OCI-M2 (cell line): Measurements from ENCODE around the gene L3MBTL2.
"Not testable (repeated sequence)": the region's sequence is repeated elsewhere in the genome, so short reads cannot be mapped to it uniquely, and the experiment has no call there.

Source experiments
- DNase-seq: peaks from one replicate; lab custom pipeline; 2025; ENCODE audit not compliant: unreplicated experiment; lab: John Stamatoyannopoulos, UW

Gene L3MBTL2

DNA sequence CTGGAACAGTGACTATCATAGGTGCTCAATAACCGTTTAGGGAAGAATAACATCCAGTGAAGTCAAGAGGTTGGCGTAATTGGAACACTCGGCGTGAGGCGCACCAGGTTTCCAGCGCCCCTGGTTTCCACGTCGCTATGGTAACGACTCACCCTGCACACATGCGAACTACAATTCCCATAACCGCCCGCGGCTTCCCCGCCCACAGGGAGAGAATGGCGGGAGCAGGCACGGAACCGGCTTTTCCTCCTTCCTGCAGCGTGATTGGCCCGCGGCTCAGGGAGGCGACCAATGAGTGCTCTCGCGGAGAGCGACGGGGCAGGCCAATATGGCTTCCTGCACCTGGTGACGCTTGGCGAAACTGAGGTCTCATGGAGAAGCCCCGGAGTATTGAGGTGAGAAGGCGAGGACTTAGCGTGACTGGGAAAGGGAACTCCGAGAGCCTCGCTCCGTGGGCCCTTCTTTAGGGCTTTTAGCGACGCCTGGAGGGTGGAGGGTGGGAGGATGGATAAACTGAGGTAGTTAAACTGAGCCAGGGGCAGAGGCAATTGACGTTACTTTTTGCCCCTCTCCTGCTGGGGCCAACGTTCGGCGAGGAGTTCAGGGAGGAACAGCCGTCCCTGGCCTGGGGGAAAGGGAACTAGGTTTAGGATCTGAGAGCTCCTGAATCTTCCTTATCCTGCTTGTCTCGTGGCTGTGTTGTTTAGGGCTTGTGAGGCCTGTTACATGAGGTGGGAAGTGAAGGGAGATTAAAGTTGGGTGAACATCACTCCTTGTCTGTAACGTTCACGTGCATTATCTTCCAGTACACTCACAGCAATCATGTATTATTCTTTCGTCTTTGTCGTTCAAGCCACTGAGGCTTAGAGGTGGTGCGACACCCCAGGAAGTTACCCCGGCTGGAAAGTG lies at the start of gene L3MBTL2:
TSS of gene L3MBTL2 (plus strand) at position 321 of the 909 bp plus-strand sequence. CDS start at position 372, 51 bp downstream.
- DNase-seq, result peak; percentile 65

GRCh38 chr22:41157083-41157482 lies 48.0 kb upstream of the L3MBTL2 start:
- no peak for DNase-seq

DNA sequence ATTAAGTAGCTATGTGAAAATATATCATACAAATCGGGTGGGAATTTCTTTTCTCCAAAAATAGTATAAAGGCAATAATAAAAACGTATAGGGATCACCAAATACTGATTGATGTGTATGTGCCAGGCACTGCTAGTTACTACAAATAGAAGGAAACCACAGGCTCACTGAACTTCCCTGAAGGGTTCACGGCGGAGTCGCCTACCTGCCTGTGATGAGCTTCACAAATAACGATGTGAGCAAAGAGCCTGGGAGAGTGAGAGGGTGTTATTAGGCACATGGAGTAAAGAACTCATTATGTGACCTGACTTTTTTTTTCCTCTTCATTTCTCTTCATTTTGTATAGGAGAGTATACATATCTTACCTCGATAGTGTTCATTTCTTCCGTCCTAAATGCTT lies 36.0 kb upstream of the L3MBTL2 start:
- no peak for DNase-seq

- no peak for DNase-seq
These were observed 33.1 kb upstream of the L3MBTL2 start for GRCh38 chr22:41171996-41172395.

- no peak for DNase-seq
These were observed 29.6 kb upstream of the L3MBTL2 start for GRCh38 chr22:41175546-41175945.

- no peak for DNase-seq
These were observed 28.0 kb upstream of the L3MBTL2 start for GRCh38 chr22:41177040-41177621.

DNA sequence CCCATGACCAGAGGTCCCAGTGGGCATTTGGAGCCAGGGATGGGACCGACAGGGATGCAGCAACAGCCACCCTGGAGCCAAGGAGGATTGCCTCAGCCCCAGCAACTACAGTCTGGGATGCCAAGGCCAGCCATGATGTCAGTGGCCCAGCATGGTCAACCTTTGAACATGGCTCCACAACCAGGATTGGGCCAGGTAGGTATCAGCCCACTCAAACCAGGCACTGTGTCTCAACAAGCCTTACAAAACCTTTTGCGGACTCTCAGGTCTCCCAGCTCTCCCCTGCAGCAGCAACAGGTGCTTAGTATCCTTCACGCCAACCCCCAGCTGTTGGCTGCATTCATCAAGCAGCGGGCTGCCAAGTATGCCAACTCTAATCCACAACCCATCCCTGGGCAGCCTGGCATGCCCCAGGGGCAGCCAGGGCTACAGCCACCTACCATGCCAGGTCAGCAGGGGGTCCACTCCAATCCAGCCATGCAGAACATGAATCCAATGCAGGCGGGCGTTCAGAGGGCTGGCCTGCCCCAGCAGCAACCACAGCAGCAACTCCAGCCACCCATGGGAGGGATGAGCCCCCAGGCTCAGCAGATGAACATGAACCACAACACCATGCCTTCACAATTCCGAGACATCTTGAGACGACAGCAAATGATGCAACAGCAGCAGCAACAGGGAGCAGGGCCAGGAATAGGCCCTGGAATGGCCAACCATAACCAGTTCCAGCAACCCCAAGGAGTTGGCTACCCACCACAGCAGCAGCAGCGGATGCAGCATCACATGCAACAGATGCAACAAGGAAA lies 27.3 kb upstream of the L3MBTL2 start:
- DNase-seq, result no peak

DNA sequence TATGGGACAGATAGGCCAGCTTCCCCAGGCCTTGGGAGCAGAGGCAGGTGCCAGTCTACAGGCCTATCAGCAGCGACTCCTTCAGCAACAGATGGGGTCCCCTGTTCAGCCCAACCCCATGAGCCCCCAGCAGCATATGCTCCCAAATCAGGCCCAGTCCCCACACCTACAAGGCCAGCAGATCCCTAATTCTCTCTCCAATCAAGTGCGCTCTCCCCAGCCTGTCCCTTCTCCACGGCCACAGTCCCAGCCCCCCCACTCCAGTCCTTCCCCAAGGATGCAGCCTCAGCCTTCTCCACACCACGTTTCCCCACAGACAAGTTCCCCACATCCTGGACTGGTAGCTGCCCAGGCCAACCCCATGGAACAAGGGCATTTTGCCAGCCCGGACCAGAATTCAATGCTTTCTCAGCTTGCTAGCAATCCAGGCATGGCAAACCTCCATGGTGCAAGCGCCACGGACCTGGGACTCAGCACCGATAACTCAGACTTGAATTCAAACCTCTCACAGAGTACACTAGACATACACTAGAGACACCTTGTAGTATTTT lies 26.6 kb upstream of the L3MBTL2 start:
- DNase-seq, result no peak

- not testable (repeated sequence) for DNase-seq
These were observed 24.8 kb upstream of the L3MBTL2 start for GRCh38 chr22:41180362-41180761.

- DNase-seq, result no peak
These were observed 24.2 kb upstream of the L3MBTL2 start for GRCh38 chr22:41180926-41181325.

DNA sequence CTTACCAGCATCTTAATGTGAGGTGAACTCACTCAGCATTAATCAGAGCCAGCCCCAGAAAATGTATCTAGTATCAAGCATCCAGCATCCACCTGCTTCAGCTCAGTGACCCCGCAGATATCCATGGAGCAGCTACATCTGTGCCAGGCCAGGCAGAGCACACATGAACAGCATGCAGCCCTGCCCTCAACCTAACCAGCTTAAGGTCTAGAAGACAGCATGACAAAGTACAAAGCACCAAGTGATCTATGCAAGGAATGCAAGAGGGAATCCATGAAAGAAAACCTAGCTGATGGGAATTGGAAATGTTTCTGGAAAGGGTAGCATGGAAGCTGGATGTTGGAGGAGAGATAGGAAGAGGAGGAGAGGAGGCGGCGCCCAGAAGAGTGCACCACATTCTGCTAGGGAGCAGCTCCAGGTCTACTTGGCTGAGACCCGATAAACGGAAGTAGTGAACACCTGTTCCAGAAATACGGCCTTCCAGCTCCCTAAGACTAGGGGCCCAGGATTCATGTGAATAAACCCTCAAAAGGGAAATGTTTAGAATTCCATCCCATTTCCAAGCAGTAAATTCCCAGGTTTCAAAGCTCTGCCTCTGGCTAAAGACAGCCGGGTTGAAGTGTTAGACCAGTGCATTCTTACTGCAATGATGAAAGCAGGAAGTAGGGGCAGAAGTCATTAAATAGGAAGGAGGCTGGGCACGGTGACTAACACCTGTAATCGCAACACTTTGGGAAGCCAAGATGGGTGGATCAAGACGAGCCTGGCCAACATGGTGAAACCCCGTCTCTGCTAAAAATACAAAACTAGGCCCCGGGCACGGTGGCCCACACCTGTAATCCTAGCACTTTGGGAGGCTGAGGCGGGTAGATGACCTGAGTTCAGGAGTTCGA lies 23.5 kb upstream of the L3MBTL2 start:
- no peak for DNase-seq

- no peak for DNase-seq
These were observed 20.4 kb upstream of the L3MBTL2 start for GRCh38 chr22:41184679-41185078.

DNA sequence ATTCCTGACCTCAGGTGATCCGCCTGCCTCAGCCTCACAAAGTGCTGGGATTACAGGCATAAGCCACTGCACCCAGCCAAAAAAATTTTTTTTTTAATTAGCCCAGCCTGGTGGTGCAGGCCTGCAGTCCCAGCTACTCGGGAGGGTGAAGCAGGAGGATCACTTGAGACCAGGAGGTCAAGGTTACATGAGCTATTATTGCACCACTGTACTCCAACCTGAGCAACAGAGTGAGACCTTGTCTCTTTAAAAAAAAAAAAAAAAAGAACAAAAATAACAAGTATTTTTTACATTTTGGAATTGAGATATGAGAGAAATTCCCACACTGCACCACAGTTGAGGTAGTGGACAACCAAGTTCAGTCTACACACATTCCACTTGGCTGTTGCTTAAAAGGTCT lies 13.6 kb upstream of the L3MBTL2 start:
- no peak for DNase-seq

- no peak for DNase-seq
These were observed 11.3 kb upstream of the L3MBTL2 start for GRCh38 chr22:41193829-41194228.

DNA sequence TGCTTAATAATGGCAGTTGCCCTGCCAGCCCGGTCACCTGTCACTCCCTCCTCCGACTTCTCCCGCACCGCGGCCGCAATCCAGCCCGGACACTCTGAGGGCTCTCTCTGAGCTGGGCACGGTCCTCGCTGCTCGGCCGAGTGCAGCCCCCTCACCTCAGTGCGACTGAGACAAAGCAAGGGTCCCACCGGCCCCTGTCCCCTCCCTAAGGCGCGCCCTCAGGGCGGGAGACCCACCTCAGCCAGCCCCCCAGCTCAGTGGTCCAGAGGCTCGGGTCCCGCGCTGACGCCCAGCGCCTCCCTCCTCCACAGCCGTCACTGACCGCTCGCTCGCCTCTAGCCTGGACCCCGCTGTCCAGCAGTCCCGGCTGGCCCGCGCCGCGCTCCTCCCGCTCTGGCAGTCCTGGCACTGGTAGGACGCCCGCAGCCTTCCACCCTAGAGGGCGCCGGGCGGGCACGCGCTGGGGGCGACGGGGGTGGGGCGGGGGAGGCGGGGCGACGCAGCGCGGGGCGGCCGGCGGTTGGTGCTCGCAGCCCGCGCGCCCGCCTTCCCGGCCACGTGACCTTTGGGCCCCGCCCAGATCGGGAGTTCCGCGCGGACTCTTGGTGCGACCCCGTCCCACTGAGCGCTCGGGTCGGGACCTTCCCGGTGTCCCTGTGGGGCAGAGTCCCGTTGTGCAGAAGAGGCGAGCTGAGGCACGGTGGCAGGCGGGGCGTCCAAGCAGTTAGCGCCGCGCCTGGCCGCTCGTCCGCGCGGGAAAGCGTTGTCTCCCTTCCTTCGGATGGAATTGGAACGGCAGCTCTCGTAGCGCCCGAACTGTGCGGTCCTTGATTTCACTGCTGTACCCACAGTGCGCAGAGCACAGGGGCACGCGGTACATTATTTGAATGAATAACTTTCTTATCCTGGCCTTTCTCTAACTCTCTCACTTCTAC lies 7.8 kb upstream of the L3MBTL2 start:
- no peak for DNase-seq

DNA sequence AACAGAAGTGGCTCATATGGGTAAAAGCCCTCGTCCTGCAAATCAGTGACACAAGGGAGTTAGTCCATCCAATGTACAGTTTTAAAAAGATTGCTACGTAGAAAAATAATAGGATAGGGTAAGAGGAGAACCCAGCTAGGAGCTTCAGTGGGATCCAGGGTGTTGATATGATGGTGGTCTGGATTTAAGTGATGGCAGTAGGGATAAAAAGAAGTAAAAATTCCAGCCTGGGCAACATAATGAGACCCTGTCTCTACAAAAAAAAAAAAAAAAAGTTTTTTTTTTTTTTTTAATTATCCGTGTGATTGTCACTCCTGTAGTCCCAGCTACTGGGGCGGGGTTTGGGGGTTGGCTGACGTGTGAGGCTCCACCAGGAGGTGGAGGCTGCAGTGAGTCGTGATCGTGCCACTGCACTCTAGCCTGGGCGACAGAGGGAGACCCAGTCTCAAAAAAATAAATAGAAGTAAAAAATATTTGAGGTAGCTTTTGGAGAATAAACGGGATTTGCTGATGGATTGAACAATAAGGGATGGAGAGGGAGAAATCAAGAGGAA lies 7.0 kb upstream of the L3MBTL2 start:
- no peak for DNase-seq

DNA sequence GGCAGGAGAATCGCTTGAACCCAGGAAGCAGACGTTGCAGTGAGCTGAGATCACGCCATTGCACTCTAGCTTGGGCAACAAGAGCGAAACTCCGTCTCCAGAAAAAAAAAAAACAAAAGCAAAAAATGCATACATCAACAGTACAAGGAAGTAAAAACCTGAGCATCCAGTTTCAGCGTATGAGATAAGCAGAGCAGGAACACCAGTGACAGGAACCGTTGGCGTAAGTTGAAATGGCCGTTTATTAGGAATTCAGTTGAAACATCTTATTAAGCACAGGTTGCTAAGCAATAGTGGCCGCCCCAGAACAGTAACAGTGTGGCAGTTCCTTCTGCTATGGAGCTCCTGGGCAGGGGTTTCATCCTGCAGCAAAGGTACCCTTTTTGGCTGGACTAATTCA lies 4.0 kb upstream of the L3MBTL2 start:
- no peak for DNase-seq

DNA sequence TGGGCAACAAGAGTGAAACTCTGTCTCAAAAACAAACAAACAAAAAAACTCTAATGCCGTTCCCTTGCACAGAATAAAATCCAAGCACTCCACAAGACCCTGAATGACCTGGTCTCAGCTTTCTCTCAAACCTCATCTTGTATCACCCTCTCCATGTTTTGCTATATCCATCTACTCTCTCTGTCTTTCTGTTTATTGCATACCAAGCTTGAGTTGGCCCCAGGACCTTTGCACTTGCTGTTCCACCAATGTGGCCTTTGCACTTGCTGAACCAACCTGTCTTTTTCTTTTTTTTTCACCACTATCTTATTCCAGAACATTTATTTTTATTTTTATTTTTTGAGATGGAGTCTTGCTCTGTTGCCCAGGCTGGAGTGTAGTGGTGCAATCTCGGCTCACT lies 2.0 kb upstream of the L3MBTL2 start:
- no peak for DNase-seq

DNA sequence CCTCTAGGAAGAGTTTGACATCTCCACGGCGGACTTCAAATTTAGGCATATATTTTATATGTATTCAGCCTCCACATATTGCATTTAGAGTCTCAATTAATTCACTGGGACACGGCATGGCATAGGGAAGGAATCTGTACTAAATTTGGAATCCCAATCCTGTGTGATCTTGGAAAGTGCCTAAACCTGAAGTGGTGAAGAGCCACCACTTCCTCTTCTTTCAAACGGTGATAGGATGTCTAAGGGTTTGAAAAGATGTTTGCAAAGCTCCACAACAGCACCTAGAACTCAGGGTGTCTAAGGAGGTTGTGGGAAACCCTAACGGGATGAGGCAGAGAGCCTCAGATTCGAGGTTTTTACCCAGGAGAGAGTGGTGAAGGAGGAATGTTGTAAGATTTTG lies 1.0 kb upstream of the L3MBTL2 start:
- no peak for DNase-seq
